ENCODE data around the gene TUBGCP4. TPM values are rescaled to one million over a fixed set of nuclear protein-coding genes. Genes with fewer than 3 reads are reported as not detected.

The TUBGCP4 gene
- total and polyA plus RNA-seq, 9 of the 15 experiments (the other 6 are each of a cell fraction or from before 2014, with no cell fraction given), result 10.7 to 50.2 (median 29.6) TPM

DNA sequence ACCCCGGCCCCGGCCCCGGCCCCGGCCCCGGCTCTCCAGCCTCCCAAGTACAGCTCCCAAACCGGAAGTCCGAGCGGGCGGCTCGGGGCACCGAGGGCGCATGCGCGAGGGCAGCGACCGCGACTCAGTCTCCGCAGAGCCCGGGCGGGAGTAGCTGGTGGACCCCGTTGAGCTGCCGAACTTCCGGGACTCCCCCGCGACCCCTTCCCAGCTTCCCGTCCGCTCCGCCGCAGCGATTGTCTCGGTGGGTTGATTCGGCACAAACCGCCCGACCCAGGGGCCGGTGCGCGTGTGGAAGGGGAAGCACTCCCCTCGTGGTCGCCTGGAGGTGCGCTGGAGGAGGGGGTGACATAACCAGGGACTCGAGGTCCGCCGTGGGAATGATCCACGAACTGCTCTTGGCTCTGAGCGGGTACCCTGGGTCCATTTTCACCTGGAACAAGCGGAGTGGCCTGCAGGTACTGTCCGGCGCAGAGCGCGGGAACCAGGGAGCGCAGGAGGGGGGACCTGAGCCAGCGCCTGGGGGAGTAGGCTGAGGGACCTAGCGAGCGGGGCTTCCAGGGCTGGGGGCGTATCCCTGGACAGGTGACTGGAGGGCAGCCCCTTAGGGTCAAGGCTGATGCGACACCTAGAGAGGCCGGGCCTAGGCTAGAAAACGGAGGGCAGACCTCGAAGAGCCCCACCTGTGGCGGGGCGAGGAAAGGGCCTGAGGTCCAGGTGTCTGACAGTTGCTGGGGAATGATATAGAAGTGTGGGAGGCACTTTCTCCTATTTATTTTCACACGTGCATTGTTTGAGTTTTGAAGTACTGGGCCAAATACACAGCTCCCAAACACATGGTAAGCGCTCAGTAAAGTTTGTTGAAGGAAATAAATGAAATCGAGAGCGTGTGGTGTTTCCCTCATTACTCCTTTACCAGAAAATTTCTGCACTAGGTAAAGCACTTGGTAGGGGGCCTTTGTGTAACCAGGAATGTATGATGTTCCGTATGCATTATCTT lies at the start of gene TUBGCP4, which contains the start of gene ZSCAN29 (continued):
- TF ChIP-seq, protein P1, sequence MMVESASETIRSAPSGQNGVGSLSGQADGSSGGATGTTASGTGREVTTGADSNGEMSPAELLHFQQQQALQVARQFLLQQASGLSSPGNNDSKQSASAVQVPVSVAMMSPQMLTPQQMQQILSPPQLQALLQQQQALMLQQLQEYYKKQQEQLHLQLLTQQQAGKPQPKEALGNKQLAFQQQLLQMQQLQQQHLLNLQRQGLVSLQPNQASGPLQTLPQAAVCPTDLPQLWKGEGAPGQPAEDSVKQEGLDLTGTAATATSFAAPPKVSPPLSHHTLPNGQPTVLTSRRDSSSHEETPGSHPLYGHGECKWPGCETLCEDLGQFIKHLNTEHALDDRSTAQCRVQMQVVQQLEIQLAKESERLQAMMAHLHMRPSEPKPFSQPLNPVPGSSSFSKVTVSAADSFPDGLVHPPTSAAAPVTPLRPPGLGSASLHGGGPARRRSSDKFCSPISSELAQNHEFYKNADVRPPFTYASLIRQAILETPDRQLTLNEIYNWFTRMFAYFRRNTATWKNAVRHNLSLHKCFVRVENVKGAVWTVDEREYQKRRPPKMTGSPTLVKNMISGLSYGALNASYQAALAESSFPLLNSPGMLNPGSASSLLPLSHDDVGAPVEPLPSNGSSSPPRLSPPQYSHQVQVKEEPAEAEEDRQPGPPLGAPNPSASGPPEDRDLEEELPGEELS (CRISPR knock-in tag; IDR thresholded peaks at IDR 0.05; ENCODE audit: borderline replicate concordance), result no peak
- no peak for TF ChIP-seq KLF6 (CRISPR knock-in tag; IDR thresholded peaks at IDR 0.05; ENCODE audit: borderline replicate concordance)
- TF ChIP-seq, protein P2, sequence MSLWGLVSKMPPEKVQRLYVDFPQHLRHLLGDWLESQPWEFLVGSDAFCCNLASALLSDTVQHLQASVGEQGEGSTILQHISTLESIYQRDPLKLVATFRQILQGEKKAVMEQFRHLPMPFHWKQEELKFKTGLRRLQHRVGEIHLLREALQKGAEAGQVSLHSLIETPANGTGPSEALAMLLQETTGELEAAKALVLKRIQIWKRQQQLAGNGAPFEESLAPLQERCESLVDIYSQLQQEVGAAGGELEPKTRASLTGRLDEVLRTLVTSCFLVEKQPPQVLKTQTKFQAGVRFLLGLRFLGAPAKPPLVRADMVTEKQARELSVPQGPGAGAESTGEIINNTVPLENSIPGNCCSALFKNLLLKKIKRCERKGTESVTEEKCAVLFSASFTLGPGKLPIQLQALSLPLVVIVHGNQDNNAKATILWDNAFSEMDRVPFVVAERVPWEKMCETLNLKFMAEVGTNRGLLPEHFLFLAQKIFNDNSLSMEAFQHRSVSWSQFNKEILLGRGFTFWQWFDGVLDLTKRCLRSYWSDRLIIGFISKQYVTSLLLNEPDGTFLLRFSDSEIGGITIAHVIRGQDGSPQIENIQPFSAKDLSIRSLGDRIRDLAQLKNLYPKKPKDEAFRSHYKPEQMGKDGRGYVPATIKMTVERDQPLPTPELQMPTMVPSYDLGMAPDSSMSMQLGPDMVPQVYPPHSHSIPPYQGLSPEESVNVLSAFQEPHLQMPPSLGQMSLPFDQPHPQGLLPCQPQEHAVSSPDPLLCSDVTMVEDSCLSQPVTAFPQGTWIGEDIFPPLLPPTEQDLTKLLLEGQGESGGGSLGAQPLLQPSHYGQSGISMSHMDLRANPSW (CRISPR knock-in tag; IDR thresholded peaks at IDR 0.05), result no peak
- TF ChIP-seq, protein P3, sequence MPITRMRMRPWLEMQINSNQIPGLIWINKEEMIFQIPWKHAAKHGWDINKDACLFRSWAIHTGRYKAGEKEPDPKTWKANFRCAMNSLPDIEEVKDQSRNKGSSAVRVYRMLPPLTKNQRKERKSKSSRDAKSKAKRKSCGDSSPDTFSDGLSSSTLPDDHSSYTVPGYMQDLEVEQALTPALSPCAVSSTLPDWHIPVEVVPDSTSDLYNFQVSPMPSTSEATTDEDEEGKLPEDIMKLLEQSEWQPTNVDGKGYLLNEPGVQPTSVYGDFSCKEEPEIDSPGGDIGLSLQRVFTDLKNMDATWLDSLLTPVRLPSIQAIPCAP (CRISPR knock-in tag; IDR thresholded peaks at IDR 0.05; ENCODE audit: borderline replicate concordance), result no peak
- TF ChIP-seq TCFL5 (CRISPR knock-in tag; conservative IDR thresholded peaks at IDR 0.05), result no peak
- TF ChIP-seq GTF2E2 (tag; IDR thresholded peaks at IDR 0.05), result no peak
- TF ChIP-seq, protein P4, sequence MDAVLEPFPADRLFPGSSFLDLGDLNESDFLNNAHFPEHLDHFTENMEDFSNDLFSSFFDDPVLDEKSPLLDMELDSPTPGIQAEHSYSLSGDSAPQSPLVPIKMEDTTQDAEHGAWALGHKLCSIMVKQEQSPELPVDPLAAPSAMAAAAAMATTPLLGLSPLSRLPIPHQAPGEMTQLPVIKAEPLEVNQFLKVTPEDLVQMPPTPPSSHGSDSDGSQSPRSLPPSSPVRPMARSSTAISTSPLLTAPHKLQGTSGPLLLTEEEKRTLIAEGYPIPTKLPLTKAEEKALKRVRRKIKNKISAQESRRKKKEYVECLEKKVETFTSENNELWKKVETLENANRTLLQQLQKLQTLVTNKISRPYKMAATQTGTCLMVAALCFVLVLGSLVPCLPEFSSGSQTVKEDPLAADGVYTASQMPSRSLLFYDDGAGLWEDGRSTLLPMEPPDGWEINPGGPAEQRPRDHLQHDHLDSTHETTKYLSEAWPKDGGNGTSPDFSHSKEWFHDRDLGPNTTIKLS (IDR thresholded peaks at IDR 0.05; ENCODE audit: borderline replicate concordance, low read depth), result peak; percentile 45; the same call in 1 of the 2 replicates

All from K562 (cell line).